HG03558 (cell line): ENCODE results near the gene PDCL2.
"Not testable (repeated sequence)": the region's sequence is repeated elsewhere in the genome, so short reads cannot be mapped to it uniquely, and the experiment has no call there.

ENCODE experiments used
- ATAC-seq: cut with Tn5 transposase; IDR thresholded peaks from one replicate; pipeline ENCODE4 v1.9.1; 2021; ENCODE audit warnings: moderate number of reproducible peaks; ENCODE audit not compliant: unreplicated experiment; ENCODE audit errors: extremely low read depth

Gene PDCL2

DNA sequence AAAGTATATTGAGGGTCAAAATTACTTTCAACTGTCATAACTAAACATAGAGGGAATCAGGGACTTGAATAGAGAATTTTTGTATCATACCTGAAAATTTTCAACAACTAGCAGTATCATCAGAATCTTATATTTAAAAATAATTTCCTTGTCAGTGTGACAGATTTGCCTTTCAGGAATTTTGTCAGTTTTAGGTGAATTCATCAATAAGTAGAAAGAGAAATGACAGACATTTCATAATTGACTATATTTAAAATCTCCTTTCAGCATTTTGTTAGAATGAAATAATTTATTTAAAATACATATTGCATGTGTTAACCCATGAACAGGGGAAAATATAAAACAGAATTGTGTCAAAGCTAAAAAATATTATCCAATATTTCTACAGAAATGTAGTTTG, 8.6 kb upstream of the PDCL2 start:
- no peak for ATAC-seq

- ATAC-seq = no peak
Measured at GRCh38 chr4:55598641-55599040, 6.6 kb upstream of the PDCL2 start.

DNA sequence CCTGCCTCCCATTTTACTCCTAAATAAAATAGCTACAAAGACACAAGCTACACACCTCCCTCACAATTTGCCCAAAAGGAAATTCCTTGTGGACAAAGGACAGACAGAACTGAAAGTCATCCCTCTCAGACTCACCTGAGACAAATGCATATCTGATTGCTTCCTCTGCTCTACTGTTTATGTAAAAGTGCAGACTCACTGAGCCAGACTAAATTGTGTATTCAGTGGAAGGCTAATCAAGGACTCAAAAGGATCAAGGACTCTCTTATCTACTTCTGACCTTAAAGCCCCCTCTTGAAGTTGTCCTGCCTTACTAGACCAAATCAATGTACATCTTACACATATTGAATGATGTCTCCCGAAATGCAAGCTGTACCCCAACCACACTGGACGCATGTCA, 3.9 kb downstream of the PDCL2 start:
- no peak for ATAC-seq

GRCh38 chr4:55582773-55583172, 9.3 kb downstream of the PDCL2 start:
- not testable (repeated sequence) for ATAC-seq

DNA sequence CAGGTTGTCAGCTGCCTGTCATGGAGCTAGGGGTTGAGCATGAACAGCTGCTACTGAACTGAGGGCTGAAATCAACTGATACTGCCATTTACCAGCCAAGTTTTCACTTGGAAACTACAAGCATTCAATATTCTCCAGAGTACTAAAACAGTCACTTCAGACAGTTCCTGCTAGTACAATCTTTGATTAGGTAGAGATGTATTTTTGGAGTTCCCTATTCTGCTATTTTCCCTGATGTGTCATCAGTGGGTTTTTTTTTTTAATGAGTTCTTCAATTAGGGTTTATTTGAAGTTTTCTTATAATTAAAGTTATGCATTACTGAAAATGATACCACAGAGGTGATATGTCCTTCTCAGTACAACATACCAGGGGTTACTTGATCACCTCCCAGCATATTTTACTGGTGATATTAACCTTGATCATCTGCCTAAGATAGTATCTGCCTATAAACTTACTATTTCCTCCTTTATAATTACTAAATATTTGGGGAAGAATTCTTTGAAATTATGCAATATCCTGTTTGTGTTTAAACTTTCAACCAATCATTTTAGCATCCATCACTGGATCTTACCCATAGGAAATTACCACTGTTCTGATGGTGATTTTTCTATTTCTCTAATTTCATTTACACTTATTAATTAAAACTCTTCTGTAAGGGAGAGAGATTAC, 13.6 kb downstream of the PDCL2 start:
- ATAC-seq = no peak

DNA sequence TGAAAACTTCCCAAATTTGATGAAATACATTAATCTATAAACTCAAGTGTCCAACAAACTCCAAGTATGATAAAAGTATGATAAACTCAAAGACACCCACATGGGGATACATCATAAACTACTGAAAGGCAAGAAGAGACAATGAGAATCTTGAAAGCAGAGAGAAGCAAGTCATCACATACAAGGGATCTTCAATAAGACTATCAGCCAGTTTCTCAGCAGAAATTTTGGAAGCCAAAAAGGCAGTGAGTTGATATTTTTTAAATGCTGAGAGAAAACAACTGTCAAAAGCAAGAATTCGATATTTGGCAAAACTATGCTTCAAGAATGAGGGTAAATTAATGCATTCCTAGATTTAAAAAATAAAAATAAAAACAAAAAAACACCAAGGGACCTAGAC, 16.5 kb downstream of the PDCL2 start:
- no peak for ATAC-seq

- no peak for ATAC-seq
Measured at GRCh38 chr4:55574252-55574651, 17.8 kb downstream of the PDCL2 start.

DNA sequence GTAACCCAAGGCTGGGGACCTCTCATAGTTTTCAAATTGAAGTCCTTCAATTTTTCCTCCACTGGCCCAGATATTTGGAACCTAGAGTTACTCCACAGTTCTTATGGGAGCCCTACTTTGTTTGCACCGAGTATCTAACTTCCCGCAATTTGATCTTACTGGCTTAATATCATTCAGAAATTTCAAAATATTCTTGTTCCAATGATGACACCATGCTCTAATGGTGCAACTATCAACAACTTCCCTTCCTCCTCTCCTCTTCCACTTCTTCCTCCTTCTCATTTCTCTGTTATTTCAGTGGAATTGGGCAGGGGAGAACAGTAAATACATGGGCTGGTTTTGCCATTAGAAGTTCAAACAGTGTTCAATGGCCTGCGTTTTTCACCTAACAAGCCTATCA, 20.2 kb downstream of the PDCL2 start:
- ATAC-seq = no peak

GRCh38 chr4:55568905-55569504, 23.0 kb downstream of the PDCL2 start:
- ATAC-seq = no peak

DNA sequence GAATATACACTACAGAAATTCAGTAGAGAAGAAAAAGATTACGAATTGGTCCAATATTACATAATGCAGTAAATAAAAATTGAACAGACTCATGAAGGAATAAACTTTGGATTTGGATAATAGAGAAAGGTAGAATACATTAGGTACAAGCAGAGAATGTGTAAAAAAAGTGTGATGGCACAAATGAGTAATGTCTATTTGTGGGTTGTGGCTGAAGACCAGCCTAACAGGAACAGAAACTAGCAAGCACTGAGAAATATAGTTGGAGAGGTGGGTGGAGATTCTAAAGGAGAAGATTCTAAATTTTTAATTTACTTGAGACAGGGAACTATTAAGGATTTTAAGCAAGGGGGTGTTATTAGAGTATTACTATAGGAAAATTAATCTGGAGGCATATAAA, 30.2 kb downstream of the PDCL2 start:
- peak; percentile 100 for ATAC-seq

DNA sequence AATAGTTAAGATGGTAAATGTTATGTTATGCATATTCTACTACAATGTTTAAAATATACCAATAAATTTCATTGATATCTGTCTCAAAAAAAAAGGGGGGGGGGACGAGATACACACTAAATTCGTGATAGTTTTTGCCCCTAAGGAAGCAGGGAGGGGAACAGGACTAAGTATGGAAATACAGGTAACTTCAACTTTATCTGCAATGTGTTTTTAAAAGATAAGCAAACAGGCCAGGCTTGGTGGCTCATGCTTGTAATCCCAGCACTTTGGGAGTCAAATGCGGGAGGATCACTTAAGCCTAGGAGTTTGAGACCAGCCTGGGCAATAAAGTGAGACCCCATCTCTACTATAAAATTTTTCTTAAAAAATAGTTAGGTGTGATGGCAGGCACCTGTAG, 31.9 kb downstream of the PDCL2 start:
- no peak for ATAC-seq

DNA sequence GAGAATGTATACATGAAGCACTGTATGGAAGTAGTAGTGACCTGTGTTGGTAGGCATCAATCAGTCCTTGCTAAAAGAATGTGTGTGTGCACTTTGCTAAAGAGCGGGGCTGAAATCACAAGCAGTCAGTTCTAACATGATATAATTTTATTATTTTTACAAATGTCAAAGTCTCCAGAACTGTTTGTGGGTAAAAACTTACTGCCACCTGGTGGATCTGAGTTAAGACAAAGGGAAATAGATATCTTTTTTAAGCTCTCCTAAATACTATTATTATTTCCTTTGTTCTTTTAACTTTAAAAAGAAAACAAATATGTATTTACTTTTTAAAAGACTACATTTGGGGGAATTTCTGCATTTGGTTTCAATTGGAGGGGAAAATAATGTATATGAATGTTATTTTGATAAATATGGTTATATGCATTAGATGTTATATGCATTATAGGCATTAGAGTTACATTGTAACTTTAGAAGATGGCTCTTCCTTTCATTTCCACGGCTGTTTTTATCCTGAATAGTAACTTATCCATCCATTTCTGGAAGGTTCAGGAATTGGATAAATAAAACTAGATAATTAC, 37.5 kb downstream of the PDCL2 start:
- ATAC-seq = no peak

DNA sequence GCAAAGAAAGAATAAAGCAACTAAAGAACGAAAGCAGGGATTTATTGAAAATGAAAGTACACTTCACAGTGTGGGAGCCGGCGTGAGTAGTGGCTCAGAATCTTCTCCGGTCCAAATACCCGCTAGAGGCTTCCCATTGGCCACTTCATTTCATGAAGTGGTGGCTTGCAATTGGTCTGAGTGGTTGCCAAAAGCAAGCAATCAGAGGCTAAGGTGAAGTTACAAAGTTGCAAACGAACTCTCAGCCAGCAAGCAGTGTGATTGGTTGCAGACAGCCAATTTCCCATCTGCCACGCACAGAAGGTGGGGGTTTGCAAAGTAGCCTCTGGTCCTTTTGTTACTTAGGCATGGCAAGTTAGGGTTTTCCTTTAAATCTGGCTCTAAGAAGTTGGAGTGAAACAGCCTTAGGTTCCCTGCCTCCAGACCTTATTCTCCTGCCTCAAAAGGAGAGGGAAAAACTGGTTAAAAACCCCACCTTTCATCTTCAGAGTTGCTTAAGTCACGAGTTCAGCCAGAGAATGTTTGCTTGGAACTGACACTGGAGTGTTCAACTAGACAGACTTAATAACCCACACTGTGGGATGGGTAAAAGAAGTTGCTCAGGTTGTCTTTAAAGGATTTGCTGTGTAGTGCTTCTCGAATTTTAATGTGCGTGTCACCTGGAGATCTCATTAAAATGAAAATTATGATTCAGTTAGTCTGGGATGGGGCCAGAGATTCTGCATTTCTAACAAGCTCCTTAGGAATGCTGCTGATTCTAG, 38.4 kb downstream of the PDCL2 start:
- ATAC-seq = no peak

GRCh38 chr4:55551964-55552363, 40.1 kb downstream of the PDCL2 start:
- ATAC-seq = not testable (repeated sequence)

- ATAC-seq = no peak
Measured at GRCh38 chr4:55549888-55550287, 42.2 kb downstream of the PDCL2 start.

GRCh38 chr4:55547918-55548317, 44.1 kb downstream of the PDCL2 start:
- no peak for ATAC-seq

DNA sequence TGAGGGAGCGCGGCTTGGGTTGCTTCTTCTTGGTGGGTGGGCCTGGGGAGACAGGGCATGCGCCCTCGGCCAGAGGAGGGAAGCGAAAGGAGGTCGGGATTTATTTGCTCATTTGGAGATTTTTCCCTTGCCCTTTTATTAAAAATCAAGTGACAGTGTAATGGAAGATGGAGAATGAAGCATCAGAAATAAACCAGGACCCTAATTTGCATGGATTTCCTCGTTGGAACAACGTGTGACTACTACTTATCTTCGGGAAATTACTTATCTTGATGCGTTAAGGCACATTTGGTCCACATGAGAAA, 44.6 kb downstream of the PDCL2 start:
- no peak for ATAC-seq

DNA sequence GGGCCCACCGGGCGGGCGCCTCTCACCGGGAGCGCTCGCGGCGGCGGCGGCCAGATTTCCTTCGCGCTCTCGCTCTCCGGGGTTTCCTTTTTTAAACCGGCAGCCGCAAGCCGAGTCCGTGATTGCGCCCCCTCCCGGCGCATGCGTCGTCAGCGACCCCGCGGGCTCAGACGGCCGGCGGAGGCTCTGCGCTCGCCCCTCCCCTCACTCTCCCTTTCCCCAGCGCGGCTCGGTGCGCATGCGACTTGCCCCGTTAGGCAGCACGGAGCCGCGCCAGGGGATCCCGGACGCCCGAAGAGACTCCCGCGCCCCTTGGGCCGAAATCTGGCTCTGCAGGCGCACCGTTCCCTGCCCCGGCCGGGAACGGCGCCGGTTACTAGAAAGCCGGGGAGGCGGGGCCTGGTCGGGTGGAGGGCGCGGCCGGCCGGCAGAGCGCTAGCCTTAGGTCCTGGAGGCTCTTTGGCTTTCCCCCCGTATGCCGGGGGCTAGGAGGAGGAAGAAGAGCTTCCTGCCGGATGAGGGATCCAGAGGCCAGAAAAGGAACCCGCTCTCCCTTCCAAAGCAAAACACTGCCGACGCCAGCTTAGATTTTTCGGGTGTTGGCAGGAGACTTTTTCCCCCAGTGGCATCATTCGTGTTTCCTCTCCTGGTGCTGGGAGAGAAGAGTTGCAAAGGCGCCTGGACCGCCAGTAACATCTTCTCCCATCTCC, 45.1 kb downstream of the PDCL2 start, which contains the start of gene CLOCK:
Gene CLOCK (minus strand): TSS at position 154 of the 710 bp plus-strand sequence. CDS start 64,124 bp downstream, outside the sequence.
- peak; percentile 54 for ATAC-seq

DNA sequence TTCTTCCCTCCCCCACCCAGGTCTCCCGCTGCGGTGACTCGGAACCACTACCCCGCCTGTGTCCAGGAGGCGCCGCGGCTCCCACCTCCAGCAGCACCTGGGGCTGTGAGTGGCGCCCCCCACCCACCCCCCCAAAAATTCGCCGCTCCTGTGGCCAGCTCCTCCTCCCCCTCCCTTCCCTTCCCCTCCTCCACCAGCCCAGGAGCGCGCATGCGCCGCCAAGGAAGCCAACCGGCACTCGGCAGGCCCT, 45.6 kb downstream of the PDCL2 start:
- peak; percentile 22 for ATAC-seq

DNA sequence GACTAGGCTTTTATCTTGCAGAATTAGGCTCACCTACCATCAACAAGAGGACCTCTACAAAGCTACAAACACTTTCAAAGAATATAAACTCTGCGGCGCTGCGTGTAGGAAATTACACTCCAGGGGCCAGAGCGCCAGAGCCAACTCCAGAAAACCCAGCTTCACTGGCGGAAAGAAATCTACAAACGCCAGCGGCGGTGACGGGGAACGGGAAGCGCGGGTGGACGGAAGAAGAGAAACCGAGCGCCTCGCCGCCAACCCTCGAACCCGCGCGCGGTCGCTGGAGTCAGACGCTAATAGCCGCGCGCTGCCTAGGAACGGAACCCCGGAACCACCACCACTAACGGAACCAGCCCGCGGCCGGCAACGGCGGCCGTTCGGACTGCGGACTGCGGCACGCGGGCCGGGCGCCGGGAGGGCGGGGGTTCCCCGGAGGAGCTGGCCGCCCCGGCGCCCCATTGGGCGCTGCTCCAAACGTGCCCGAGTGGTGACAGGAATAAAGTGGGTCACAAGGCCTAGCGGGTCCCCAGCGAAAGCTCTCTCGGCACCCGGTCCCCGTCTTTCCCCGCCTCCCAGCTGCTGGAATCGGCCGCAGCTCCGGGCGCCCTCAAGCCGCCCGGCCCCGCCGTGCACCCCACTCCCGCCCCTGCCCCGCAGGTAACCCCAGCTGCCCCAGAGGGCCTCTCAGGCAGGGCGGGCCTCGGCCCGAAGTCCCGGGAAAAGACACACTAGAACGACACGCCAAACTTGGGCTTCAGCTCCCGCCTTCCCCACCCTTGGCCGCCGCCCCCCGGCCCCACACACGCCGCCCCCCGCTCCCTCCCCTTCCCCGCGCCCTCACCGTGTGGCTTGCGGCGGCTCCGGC, 46.2 kb downstream of the PDCL2 start:
- ATAC-seq = peak; percentile 28
